SJCRH30 (cell line): ENCODE measurements around the gene CHD5. TPM values are rescaled to one million over a fixed set of nuclear protein-coding genes. Genes with fewer than 3 reads are reported as not detected.
A peak's percentile ranks its signal among the peaks of the same experiment; 100 is the strongest.

Experiments used
- DNase-seq, 2 experiments: peaks; one replicate each; pipeline ENCODE4 v3.0.0-alpha.2; 2015 to 2020
- H3K27ac ChIP-seq: fragments of 250-450 bp; sonication (Bioruptor Pico); 2 replicates; pipeline ENCODE4 v1.5.1; 2020; ENCODE audit warnings: mild to moderate bottlenecking, moderate library complexity
- H3K27me3 ChIP-seq: fragments of 250-450 bp; sonication (Bioruptor Pico); 2 replicates; pipeline ENCODE4 v1.5.1; 2020; ENCODE audit warnings: mild to moderate bottlenecking, moderate library complexity
- H3K36me3 ChIP-seq: fragments of 250-450 bp; sonication (Bioruptor Pico); 2 replicates; pipeline ENCODE4 v1.5.1; 2020; ENCODE audit warnings: mild to moderate bottlenecking, moderate library complexity
- H3K4me1 ChIP-seq: fragments of 250-450 bp; sonication (Bioruptor Pico); 2 replicates; pipeline ENCODE4 v1.5.1; 2020; ENCODE audit warnings: mild to moderate bottlenecking, moderate library complexity
- H3K4me3 ChIP-seq: fragments of 250-450 bp; sonication (Bioruptor Pico); 2 replicates; pipeline ENCODE4 v1.5.1; 2020; ENCODE audit warnings: mild to moderate bottlenecking, moderate library complexity
- H3K9me3 ChIP-seq: fragments of 250-450 bp; sonication (Bioruptor Pico); replicated peaks from 2 replicates; pipeline ENCODE4 v1.5.1; 2020; ENCODE audit warnings: mild to moderate bottlenecking, moderate library complexity
- total RNA-seq: library from RNA; depleted of rRNA; stranded (reverse); fragments of >200 nt; shearing (Covaris generic); gene quantifications from 2 replicates; pipeline ENCODE4 v1.2.3, GENCODE V29; 2014

Gene CHD5
- total RNA-seq, 1 experiment from 2014 or later = 0.06 TPM

DNA sequence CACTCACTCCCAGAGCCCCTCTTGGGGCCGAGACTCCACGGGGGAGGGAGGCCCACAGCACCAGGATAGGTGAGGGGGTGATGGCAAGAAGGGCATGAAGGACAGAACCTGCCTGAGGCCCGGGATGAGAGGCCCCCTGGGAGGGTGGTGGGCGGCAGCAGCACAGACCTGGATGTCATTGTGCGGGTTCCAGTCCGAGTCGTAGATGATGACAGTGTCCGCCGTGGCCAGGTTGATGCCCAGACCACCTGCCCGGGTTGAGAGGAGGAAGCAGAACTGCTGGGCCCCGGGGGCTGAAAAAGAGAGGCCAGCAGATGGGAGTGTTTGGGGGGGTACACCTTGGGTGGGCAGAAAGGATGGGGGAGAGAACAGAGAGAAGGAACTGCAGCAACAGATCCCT is 50.1 kb downstream of the CHD5 start:
- H3K4me1 ChIP-seq = no peaks in the 10 kb centered on the region
- DNase-seq = no peak
- no peak overlapping the region for H3K4me3 ChIP-seq
- H3K9me3 ChIP-seq = peaks cover 5% of the 10 kb centered on the region
- H3K27me3 ChIP-seq = peaks cover 22% of the 10 kb centered on the region
- no peaks in the 10 kb centered on the region for H3K36me3 ChIP-seq
- no peak overlapping the region for H3K27ac ChIP-seq

DNA sequence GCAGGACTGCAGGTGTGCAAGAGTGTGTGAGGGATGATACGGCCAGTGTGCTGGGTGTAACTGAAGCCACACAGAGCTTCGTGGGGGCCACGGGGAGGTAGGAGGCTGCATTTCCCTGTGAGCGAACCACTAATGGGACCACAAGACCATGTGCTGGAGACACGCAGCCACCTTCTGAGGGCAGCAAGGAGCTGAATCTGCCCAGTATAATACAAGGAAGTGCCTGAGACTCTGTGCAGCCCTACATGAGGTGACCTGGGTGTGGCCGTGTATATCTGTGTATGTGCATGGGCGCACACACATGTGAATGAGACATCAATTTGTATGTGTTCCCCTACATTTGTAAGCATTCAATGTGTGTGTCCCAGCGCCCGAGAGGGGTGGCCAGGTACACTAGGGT is 50.8 kb downstream of the CHD5 start:
- Histone ChIP-seq H3K36me3 (no peaks in the 10 kb centered on the region), H3K27me3 (peaks cover 22% of the 10 kb centered on the region), H3K4me1 (no peaks in the 10 kb centered on the region), H3K27ac (no peak overlapping the region), H3K4me3 (no peak overlapping the region), H3K9me3 (peaks cover 5% of the 10 kb centered on the region)
- no peak for DNase-seq

DNA sequence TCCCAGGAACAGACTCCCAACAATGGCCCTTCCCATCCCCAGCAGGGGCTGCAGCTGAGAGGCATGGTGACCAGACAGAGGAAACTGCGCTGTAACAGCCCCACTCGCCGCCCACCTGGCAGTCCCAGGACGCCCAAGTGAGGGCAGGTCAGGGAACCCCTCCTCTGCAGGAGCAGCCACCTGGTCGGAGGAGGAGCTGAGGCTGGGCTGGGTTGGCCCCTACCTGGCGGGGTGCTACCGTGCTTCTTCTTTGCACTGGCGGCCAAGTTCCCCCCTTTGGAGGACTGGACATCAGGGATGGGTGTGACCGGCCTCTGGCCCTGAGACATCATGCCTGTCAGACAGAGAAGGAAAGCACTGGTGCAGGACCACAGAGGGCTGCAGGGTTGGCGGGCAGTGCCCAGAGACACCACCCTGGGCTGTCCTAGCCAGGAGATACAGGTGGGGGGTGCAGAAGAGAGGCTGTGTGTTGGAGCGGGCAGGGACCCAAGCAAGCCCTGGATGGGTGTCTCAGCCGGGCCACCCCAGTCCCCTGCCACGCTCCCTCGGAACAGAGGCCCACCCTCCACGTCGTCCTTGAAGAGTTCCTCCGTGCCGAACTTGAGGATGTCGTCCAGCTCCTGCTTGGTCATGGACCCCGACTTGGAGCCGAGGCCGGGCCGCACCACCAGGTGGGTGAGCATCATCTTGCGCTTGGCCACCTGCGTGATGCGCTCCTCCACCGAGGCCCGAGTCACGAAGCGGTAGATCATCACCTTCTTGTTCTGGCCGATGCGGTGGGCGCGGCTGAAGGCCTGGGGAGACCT is 51.6 kb downstream of the CHD5 start:
- H3K4me3 ChIP-seq = no peak overlapping the region

DNA sequence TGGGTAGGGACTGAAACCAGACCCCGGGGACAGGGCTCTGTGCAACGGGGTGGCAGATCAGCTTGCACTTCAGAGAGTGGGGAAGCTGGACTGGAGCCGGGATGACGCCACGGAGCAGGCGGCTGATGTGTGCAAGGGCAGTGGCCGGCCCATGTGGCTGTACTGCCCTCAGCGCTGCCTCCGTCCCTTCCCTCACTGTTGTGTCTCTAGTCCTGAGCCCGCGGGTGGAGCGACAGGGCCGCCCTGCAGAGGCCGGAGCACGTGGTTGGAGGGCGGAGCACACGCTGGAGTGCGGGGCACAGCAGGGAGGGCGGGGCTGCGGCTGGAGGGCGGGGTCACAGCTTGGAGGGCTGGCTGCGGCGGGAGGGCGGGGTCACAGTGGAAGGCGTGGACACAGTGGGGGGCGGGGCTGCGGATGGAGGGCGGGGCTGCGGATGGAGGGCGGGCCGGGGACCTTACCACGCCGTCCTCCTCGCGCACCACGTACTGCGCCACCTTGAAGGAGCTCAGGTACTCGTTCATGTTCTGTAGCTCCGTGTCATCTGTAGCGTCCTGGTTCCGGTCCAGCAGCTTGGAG is 52.4 kb downstream of the CHD5 start:
- Histone ChIP-seq H3K27ac (no peak overlapping the region), H3K4me3 (no peak overlapping the region), H3K27me3 (peaks cover 22% of the 10 kb centered on the region), H3K9me3 (peaks cover 5% of the 10 kb centered on the region), H3K4me1 (no peaks in the 10 kb centered on the region), H3K36me3 (no peaks in the 10 kb centered on the region)
- peak; percentile 40 to 49 for DNase-seq

More for the DNA sequence above, 51.6 kb downstream of the CHD5 start:
- no peaks in the 10 kb centered on the region for H3K4me1 ChIP-seq
- peaks cover 22% of the 10 kb centered on the region for H3K27me3 ChIP-seq
- DNase-seq = no peak
- peaks cover 5% of the 10 kb centered on the region for H3K9me3 ChIP-seq
- H3K27ac ChIP-seq = no peak overlapping the region
- H3K36me3 ChIP-seq = no peaks in the 10 kb centered on the region

DNA sequence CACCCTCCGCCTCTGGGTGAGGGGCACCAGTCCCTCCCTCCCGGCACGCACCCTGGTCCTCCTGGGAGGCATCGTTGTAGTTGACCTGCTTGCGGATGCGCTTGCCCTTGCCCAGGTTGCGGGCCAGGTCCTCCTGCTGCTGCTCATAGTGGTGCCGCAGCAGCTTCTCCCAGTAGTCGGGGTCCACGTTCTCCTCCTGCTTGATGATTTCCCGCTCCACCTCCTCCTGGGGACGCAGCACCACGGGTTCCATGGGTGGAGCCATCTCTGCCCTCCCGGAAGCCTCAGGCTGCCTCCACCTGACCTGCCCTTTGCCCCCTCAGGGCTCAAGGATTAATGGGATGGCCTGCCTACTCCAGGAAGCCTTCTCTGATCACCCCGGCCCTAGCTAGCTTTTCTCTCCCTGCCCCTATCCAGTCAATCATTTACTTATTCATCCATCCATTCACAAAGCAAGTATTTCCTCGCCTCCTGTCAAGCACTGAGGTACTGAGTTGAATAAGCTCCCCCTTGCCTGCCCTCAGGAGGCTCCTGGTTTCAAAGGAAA is 53.5 kb downstream of the CHD5 start:
- Histone ChIP-seq H3K27ac (no peak overlapping the region), H3K27me3 (peaks cover 30% of the 10 kb centered on the region), H3K4me3 (no peak overlapping the region), H3K9me3 (no peaks in the 10 kb centered on the region), H3K36me3 (no peaks in the 10 kb centered on the region), H3K4me1 (no peaks in the 10 kb centered on the region)
- DNase-seq = no peak

DNA sequence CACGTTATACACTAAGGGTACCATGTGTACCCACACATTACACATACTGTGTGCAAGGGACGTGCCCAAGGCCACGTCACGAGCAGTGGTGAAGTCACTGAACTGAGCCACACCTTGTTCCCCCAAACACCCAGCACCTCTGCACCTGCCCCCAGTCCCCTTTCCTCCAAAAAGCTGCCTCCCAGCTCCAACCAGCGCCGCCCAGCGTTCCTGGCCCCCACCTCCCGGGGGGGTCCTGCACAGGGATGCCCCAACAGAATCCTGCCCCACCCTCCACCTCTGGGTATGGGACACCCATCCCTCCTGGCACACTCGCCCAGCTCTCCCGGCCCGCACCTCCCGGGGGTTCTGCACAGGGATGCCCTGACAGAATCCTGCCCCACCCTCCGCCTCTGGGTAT is 54.1 kb downstream of the CHD5 start:
- Histone ChIP-seq H3K27ac (no peak overlapping the region), H3K27me3 (peaks cover 33% of the 10 kb centered on the region), H3K36me3 (no peaks in the 10 kb centered on the region), H3K4me3 (no peak overlapping the region), H3K4me1 (no peaks in the 10 kb centered on the region), H3K9me3 (no peaks in the 10 kb centered on the region)
- DNase-seq = no peak

DNA sequence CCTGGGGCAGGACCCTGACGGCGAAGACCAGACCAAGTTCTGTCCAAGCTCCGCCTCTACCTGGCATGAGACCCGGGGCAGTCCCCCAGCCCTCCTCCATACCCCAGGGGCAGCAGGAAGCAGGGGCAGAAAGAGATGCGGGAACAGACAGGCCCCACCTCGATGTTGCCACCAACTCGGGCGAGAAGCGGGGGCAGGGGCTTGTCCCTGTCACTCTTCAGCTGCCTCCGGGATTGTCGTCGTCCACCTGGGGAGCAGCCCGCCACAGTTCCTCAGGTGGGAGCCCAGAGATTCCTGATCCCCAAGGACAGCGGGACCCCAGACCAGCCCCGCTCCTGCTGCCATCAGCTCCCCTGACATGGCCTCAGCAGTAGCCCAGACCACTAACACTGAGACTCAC is 54.8 kb downstream of the CHD5 start:
- no peak for DNase-seq

DNA sequence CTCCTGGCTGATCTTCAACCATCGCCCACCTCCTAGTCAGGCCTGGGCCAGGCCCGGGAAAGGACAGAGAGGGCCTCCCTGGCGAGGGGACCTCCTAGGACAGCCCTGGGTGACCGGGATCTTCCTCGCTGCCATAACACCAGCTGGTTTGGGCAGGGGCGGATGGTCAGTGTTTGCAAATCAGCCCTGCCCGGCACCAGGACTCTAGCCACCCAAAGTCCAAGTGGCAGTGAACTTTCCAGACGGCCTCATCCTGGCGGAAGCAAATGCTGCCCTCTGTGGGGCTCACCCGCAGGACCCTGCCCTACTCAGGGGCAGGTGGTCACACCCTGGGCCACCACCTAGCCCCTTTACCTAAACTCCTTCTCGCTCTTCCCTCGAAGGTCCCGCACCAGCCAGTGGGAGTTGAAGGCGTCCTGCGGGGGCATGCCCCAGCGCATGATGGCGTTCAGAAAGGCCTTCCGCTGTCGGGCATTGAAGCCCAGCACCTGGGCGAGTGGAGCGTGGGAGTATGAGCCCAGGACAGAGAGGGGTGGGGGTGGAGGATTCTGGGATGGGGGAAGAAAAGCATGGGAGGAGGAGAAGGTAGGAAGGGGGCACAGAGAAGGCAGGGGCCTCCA is 55.3 kb downstream of the CHD5 start:
- no peak overlapping the region for H3K27ac ChIP-seq
- peaks cover 26% of the 10 kb centered on the region for H3K27me3 ChIP-seq
- no peaks in the 10 kb centered on the region for H3K36me3 ChIP-seq
- H3K4me1 ChIP-seq = no peaks in the 10 kb centered on the region
- no peak for DNase-seq
- H3K9me3 ChIP-seq = no peaks in the 10 kb centered on the region
- no peak overlapping the region for H3K4me3 ChIP-seq

More for the DNA sequence above, 54.8 kb downstream of the CHD5 start:
- Histone ChIP-seq H3K4me1 (no peaks in the 10 kb centered on the region), H3K9me3 (no peaks in the 10 kb centered on the region), H3K27ac (no peak overlapping the region), H3K4me3 (no peak overlapping the region), H3K27me3 (peaks cover 31% of the 10 kb centered on the region), H3K36me3 (no peaks in the 10 kb centered on the region)

DNA sequence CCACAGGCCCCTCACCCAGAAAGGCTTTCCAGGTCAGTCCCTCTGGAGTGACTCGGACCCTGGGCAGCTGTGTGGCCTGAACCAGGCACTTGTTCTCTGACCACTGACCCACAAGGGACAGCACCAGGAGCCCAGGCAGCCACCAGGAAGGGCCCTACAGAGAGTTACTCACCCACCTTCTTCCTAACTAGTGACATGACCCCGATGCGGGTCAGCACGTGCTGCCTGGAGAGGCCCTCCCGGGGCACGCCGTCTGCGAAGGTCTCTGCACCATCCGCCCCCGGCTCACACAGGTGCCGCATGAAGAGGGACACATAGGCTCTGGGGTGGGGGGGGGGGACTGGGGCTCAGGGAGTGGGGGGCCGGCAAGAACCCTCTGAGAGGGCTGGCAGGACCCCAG is 55.8 kb downstream of the CHD5 start:
- H3K27ac ChIP-seq = no peak overlapping the region
- H3K9me3 ChIP-seq = no peaks in the 10 kb centered on the region
- no peak for DNase-seq
- H3K4me3 ChIP-seq = no peak overlapping the region
- H3K36me3 ChIP-seq = no peaks in the 10 kb centered on the region
- H3K4me1 ChIP-seq = no peaks in the 10 kb centered on the region
- peaks cover 24% of the 10 kb centered on the region for H3K27me3 ChIP-seq

DNA sequence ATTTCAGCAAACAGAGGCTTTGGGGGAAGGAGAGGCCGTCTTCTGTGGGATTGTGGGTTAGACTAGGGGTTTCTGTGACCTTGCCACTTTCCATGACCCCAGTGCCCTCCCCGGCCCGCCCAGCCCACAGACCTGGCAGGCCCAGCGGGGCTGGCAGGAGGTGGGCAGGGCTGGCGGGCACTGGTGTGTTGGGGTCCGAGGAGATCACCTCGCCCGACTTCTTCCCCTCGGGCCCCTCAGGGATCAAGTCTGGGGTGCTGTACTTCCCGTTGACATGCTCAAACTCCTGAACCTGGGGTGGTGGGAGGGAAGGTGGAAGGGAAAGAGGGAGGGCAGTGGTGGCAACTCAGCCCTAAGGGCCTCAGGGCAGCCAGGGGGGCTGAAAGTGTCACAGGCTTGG is 56.3 kb downstream of the CHD5 start:
- Histone ChIP-seq H3K4me1 (no peaks in the 10 kb centered on the region), H3K27me3 (peaks cover 24% of the 10 kb centered on the region), H3K27ac (no peak overlapping the region), H3K4me3 (no peak overlapping the region), H3K36me3 (no peaks in the 10 kb centered on the region), H3K9me3 (no peaks in the 10 kb centered on the region)
- DNase-seq = no peak

DNA sequence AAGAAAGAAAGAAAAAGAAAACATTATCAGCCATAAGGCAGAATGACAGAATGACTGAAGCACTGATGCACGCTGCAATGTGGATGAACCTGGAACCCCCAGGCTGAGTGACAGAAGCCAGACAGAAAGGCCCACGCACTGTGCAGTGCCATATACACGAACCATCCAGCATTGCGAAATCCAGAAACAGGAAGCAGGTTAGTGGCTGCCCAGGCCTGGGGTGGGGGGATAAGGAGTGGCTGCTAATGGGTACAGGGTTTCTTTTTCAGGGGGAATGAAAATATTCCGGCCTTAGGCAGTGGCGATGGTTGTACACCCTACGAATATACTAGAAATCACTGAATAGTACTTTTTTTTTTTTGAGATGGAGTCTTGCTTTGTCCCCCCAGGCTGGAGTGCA is 57.0 kb downstream of the CHD5 start:
- Histone ChIP-seq H3K9me3 (no peaks in the 10 kb centered on the region), H3K4me3 (no peak overlapping the region), H3K36me3 (no peaks in the 10 kb centered on the region), H3K27me3 (peaks cover 24% of the 10 kb centered on the region), H3K27ac (no peak overlapping the region), H3K4me1 (no peaks in the 10 kb centered on the region)
- DNase-seq = no peak

DNA sequence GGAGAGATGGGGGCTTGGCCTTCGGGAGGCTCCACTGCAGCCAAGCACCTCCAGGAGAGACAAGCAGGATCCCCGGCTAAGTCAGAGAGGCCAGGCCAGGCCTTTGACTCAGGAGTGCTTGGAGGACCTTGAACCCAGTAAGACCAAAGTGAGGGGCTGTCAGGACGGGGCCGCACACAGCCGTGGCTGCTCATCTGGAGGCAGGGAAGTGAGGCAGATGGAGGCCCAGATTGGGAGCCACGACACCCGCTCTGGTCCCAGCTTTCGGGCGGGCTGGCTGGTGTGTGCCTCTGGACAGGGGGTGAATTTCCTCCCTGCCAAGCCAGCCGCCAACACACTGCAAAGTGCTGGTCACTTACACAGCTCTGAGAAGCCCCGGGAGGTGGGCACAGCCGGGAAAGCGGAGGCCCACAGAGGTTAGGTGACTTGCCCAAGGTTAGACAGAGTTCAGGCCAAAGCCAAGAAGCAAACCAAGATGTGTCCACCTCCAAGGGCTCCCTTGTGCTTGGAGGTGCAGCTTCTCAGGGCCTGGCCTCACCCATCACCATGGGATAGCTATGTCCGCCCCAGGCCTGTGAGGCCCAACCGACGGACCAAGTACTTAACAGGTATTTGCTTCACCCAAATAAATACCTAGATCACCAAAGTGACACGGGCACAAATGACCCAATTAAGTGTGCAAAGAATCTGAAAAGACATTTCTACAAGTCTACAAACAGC is 58.3 kb downstream of the CHD5 start:
- Histone ChIP-seq H3K4me1 (no peaks in the 10 kb centered on the region), H3K36me3 (no peaks in the 10 kb centered on the region), H3K9me3 (no peaks in the 10 kb centered on the region; the same call in 1 of the 2 replicates), H3K27me3 (peaks cover 19% of the 10 kb centered on the region), H3K4me3 (no peak overlapping the region), H3K27ac (no peak overlapping the region)
- no peak for DNase-seq

DNA sequence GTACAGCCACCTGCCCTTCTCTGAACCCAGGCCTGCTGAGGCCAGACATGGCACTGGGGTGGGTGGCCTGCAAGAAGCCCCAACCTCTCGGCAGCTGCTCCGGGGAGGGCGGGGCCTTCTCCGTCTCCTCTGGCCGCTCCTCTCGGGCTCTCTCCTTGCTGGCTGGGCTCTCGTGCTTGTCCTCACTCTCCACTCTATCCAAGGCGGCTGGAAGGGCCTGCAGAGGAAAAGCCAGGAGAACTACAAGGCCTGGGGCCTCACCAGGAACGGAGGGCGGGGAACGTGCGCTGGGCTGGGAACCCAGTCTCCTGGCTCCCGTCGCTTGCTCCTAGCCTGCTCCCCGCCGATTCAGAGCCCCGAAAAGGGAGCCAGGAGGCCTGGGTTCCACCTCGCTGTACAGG is 59.1 kb downstream of the CHD5 start:
- Histone ChIP-seq H3K4me1 (no peaks in the 10 kb centered on the region), H3K4me3 (no peak overlapping the region), H3K27me3 (peaks cover 16% of the 10 kb centered on the region), H3K36me3 (no peaks in the 10 kb centered on the region), H3K27ac (no peak overlapping the region), H3K9me3 (no peaks in the 10 kb centered on the region; the same call in 1 of the 2 replicates)
- DNase-seq = no peak

DNA sequence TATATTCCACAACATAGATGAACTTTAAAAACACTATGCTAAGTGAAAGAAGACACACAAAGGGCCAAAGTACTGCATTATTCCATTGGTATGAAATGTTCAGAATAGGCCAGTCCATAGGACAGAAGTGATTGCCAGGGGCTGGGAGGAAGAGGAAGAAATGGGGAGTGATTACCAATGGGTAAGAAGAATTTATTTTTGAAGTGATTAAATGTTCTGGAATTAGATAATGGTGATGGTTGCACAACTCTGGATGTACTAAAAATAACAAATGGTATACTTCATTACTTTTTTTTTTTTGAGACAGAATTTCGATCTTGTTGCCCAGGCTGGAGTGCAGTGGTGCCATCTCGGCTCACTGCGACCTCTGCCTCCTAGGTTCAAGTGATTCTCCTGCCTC is 61.7 kb downstream of the CHD5 start:
- Histone ChIP-seq H3K27me3 (peaks cover 13% of the 10 kb centered on the region), H3K27ac (no peak overlapping the region), H3K4me3 (no peak overlapping the region), H3K9me3 (no peaks in the 10 kb centered on the region; the same call in 1 of the 2 replicates), H3K36me3 (no peaks in the 10 kb centered on the region), H3K4me1 (no peaks in the 10 kb centered on the region; the same call in 1 of the 2 replicates)
- no peak for DNase-seq
